Right ventricle myocardium superior (tissue), 1 donor: ENCODE data around the gene YPEL1. TPM values are rescaled to one million over a fixed set of nuclear protein-coding genes. Genes with fewer than 3 reads are reported as not detected.

Source experiments
- ATAC-seq: fragments of 200-7000 bp; cut with Tn5 transposase; one replicate; pipeline ENCODE4 v1.9.1; 2020; ENCODE audit warnings: mild to moderate bottlenecking; ENCODE audit not compliant: poor library complexity
- DNase-seq: peaks from one replicate; pipeline ENCODE4 v3.0.0-alpha.2; 2020
- intact Hi-C: fragments of 100-400 bp; cut with DNase I; formaldehyde crosslinking; loops from one replicate; pipeline ENCODE4 v1.11.2; 2022
- total RNA-seq: library from RNA; stranded (reverse); fragmentation: NEBNext Ultra II Directional; extraction: Animal tissue kit (Norgen Biotek cat#: 25700); gene quantifications from one replicate; pipeline ENCODE4 v1.2.1, GENCODE V29; 2021
- donor health status: DM: no; HTN: yes; CAD: no; lungs with severe emphysema.

YPEL1 gene
- total RNA-seq, 1 donor from 2014 or later, result 3.1 TPM

DNA sequence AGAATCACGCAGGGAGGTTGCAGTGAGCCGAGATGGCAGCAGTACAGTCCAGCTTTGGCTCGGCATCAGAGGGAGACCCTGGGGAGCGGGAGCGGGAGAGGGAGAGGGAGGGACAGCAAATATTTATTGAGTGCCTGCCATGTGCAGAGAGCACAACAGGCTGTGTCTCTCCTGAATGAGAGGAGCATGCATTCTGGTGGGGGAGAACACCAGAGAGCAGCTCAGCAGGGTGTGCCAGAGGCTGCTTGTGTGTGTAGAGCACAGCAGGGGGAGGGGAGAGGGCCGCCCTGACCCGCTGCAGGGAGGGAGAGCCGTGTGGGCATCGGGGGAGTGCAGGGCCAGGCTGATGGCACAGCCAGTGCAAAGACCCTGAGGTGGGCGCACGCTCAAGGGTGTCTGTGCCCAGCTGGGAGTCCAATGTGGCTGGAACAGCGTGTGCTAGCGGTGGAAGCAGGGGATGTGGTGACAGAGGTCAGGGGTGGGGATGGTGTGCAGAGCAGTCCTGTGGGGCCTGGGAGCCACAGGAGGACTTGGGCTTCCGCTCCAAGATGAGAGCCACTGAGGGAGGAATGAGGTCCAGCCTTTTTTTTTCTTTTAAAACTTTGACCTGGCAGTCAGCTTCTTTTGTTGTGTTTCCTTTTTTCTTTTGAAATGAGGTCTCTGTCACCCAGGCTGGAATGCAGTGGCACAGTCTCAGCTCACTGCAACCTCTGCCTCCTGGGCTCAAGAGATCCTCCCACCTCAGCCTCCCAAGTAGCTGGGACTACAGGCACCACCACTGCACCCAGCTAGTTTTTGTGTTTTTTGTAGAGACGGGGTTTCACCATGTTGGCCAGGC lies 57.8 kb downstream of the YPEL1 start:
- DNase-seq (peak; percentile 64), ATAC-seq (peak; percentile 32)
- intact Hi-C loops, result no loop called here

- no peak for ATAC-seq
- no peak for DNase-seq
- intact Hi-C loops, result no loop called here
Observed at GRCh38 chr22:21674638-21675245, 60.9 kb downstream of the YPEL1 start.

- intact Hi-C loops, result no loop called here
- ATAC-seq (no peak), DNase-seq (no peak)
Observed at GRCh38 chr22:21673534-21674321, 61.9 kb downstream of the YPEL1 start.

DNA sequence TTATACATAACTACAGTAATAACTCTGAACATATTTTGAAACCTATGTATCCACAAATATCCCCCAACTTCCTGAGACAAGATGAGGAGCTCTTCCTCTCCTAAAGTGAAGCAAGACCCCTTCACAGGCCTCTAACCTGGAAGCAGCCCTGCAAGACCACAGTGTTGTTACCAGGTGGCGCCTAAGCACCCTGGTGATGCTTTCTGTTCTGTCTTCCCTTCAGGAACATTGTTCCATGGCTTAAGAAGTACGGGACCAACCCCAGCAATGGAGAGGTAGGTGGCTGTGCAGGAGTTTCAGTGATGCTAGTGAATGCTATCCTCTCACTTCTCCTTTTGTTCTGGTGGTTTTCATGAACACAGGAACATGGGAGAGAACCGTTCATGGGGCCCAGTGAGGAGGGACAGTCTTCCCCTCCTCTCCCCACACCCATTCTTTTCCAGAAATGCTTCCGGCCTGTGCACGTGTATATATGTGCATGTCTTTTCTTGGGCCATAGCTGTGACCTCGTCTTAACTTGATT lies 63.4 kb downstream of the YPEL1 start:
- ATAC-seq (no peak), DNase-seq (no peak)
- intact Hi-C loops, result no loop called here

DNA sequence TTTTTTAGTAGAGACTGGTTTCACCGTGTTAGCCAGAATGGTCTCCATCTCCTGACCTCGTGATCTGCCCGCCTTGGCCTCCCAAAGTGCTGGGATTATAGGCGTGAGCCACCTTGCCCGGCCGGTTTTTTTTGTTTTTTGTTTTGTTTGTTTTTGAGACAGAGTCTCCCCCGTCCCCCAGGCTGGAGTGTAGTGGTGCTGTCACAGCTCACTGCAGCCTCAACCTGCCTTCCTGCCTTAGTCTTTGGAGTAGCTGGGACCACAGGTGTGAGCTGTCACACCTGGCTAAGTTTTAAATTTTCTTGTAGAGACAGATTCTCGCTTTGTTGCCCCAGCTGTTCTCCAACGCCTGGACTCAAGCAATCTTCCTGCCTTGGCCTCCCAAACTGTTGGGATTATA lies 66.6 kb downstream of the YPEL1 start:
- ATAC-seq, result no peak
- intact Hi-C loops, result no loop called here
- no peak for DNase-seq

- intact Hi-C loops, result no loop called here
- no peak for ATAC-seq
- DNase-seq, result no peak
Observed at GRCh38 chr22:21666786-21667185, 68.8 kb downstream of the YPEL1 start.

- DNase-seq (no peak), ATAC-seq (no peak)
- intact Hi-C loops, result no loop called here
Observed at GRCh38 chr22:21665047-21665851, 70.3 kb downstream of the YPEL1 start.

GRCh38 chr22:21663738-21664137 lies 71.9 kb downstream of the YPEL1 start:
- DNase-seq, result no peak
- no peak for ATAC-seq
- intact Hi-C loops, result no loop called here

DNA sequence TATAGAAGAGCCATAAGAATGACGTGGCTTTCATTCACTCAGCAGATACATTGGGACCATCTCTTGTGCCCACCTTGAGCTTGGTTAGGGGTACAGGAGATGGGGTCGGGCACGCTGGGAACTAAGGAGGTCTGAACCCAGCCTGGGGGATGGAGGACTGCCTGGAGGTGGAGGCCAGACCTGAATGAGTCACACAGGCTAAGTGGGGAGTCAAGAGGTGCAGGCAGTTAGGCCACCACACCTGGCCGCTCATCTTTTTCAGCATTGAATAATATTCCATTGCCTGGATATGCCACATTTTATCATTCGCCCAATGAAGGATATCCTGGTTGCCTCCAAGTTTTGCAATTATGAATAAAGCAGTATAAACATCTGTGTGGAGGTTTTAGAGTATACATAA lies 73.6 kb downstream of the YPEL1 start:
- DNase-seq (no peak), ATAC-seq (no peak)
- intact Hi-C loops, result no loop called here

DNA sequence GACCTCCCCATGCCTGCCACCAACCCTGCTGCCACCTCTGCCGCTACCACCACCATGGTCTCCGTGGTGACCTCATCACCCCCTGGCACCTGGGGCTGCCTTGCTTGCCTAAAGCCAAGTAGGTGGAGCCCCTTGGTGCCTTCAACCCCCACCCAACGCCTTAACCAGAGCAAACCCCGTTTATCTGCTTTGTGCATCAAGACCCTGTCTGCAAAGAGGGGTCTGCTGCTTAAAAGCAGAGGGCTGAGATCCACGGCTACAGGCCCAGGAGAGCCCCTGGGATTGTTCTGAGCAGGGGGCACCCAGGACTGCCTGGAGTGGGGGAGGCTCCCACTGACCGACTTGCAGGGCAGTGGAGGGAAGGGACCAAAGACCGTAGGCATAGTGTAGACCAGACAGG lies 74.7 kb downstream of the YPEL1 start:
- DNase-seq (no peak), ATAC-seq (no peak)
- intact Hi-C loops, result no loop called here

DNA sequence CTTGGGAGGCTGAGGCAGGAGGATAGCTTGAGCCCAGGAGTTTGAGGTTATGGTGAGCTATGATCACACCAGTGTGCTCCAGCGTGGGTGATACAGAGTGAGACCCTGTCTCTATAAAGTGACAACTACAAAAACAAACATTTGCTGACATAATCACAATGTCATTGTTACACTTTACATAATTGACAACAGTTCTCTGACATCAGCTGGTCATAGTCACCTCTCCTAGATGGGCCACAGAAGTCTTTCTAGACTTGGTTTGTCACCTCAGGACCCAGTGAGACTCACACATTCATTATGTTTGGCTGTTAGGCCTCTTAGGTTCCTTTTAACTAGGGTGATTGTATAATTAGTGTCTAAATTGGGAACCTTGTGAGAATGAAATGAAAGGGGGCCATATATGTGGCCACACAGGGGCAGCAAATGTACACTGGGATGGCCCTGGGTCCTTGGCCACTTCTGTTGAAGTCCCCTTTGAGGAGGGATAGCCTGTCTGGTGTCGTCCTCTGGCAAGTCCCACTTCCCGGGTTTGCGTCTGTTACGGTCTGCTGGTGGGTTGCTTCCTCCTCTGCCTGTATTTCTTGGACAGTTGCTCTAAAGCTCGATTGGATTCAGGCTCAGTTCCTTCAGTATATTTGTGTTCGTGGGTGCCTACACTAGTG lies 75.6 kb downstream of the YPEL1 start:
- DNase-seq, result no peak
- ATAC-seq, result no peak
- intact Hi-C loops, result no loop called here

GRCh38 chr22:21657360-21658032 lies 78.1 kb downstream of the YPEL1 start:
- DNase-seq (peak; percentile 87), ATAC-seq (peak; percentile 93)

DNA sequence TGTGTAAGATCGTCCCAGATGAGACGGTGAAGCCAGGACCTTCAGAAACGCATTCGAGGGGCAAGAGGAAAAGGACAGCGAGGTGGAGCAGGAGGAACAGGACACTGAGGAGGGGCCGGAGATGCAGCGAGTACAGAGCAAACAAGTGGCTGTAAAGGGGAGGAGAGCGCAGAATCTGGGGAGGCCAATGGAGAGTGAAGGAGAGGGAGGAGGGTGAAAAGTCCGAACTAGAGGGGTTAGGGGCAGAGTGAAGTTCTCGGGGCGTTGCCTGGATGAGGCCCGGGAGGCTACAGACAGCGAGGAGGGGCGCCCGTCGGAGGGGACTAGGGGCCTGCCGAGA lies 78.6 kb downstream of the YPEL1 start:
- DNase-seq (no peak), ATAC-seq (no peak)

More at GRCh38 chr22:21657360-21658032, 78.1 kb downstream of the YPEL1 start:
- intact Hi-C loops, result no loop called here

GRCh38 chr22:21652547-21653545 lies 82.7 kb downstream of the YPEL1 start:
- no peak for ATAC-seq
- no peak for DNase-seq
- intact Hi-C loops, result no loop called here

More for the DNA sequence above, 78.6 kb downstream of the YPEL1 start:
- intact Hi-C loops, result no loop called here

GRCh38 chr22:21652010-21652546 lies 83.5 kb downstream of the YPEL1 start:
- intact Hi-C loops, result no loop called here
- peak; percentile 97 for ATAC-seq

DNA sequence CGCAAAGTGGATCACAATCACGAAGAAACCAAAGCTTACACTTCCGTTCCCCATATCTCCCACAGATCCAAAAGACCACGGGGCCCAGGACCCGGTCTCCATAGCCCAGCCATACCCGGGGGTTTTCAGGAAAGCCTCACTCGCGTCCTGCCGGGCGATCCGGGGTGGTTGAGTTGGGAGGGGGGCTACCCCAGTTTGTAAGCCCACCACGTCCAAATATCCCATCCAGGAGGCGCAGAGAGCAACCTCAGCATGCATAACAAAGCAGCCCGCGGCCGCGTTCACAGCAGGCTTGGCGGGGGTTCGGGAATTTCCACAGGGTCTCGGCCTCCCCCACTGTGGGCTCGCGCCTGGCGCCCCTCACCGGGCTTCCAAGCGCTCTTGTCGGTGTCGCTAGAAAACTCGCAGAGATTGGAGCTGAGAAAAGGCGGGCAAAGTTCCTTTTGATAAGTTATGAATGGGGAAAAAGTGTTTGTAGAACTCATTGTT lies 84.0 kb downstream of the YPEL1 start:
- ATAC-seq (peak; percentile 18), DNase-seq (no peak)
- intact Hi-C loops, result no loop called here

More at GRCh38 chr22:21652010-21652546, 83.5 kb downstream of the YPEL1 start:
- DNase-seq, result peak; percentile 96
